Dendritic cell treated with granulocyte-macrophage colony-stimulating factor and Interleukin-4, amounts not matched to agents 40 ng/mL and 50 ng/mL, for 4 days (primary cell): ENCODE data around the gene HOXD4.

Experiments used
- H3K27ac Mint-ChIP-seq: one replicate; pipeline ENCODE4 v1.8.0; 2022; ENCODE audit warnings: mild to moderate bottlenecking, mixed read lengths
- H3K27me3 Mint-ChIP-seq: one replicate; pipeline ENCODE4 v1.8.0; 2022; ENCODE audit warnings: mild to moderate bottlenecking, mixed read lengths
- H3K36me3 Mint-ChIP-seq: one replicate; pipeline ENCODE4 v1.8.0; 2022; ENCODE audit warnings: low read depth, mixed read lengths
- H3K4me1 Mint-ChIP-seq: one replicate; pipeline ENCODE4 v1.8.0; 2022; ENCODE audit warnings: low read depth, mixed read lengths
- H3K4me3 Mint-ChIP-seq: one replicate; pipeline ENCODE4 v1.8.0; 2022; ENCODE audit warnings: mild to moderate bottlenecking, moderate library complexity, mixed read lengths
- H3K9me3 Mint-ChIP-seq: one replicate; pipeline ENCODE4 v1.8.0; 2022; ENCODE audit warnings: mixed read lengths
- intact Hi-C: fragments of 100-400 bp; cut with micrococcal nuclease; formaldehyde crosslinking; loops from one replicate; pipeline ENCODE4 v1.15.0; 2022

The HOXD4 gene

GRCh38 chr2:176128172-176128981 is 23.0 kb upstream of the HOXD4 start:
- intact Hi-C loops, result loop anchor here (5.0 kb wide), 2 partner anchors 509 to 1034 kb away; no protein-coding TSS in a partner anchor
- H3K4me1 Mint-ChIP-seq, result peaks cover 41% of the 10 kb centered on the region
- H3K4me3 Mint-ChIP-seq, result no peak overlapping the region
- H3K27me3 Mint-ChIP-seq, result peaks cover 86% of the 10 kb centered on the region
- no peaks in the 10 kb centered on the region for H3K9me3 Mint-ChIP-seq
- H3K36me3 Mint-ChIP-seq, result no peaks in the 10 kb centered on the region
- H3K27ac Mint-ChIP-seq, result no peak overlapping the region

DNA sequence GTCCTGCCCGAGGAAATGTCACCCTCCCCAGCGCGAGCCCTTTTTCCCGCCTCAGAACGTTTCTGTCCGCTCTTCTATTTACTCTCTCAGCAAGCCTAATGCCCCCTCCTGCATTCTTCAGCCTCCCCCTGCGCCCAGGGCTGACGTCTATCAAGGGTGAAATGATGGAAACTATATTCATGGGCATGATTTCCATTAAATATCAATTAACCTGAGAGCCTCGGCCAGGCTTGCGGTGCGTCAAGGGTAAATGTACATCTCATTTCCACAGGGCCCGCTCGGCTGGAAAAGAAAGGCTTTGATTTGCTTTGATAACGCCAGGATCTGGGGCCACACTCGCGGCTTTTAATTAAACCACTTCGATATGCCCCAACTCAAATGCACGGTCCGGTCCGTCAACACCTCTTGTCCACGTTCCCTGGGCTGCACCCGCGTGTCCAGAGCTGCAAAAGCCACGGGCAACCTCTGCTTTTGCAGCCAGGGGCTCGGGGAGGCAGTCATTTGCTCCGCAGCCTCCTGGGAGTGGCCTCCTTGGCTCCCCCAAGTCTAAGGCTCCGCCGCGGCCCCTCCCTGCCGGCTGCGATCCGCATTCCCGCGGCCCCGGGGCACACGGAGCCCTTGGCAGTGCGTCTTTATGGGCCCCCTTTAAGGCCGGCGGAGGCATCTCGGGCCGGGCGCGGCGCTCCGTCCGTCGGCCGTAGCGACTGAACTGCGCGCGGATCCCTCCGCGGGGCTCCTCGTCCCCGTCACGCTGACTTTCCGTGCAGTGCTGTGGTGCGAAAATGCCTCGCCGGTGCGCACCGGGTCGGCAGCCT is 22.2 kb upstream of the HOXD4 start, which contains the start of gene HOXD8:
Gene HOXD8 (plus strand): TSS at position 724 of the 815 bp plus-strand sequence. CDS start 662 bp downstream, outside the sequence.
- Mint-ChIP-seq H3K36me3 (no peaks in the 10 kb centered on the region), H3K9me3 (no peaks in the 10 kb centered on the region), H3K4me3 (peak within 1 kb of the TSS; percentile 60), H3K27me3 (peaks cover 86% of the 10 kb centered on the region), H3K27ac (no peak within 1 kb of the TSS), H3K4me1 (peaks cover 34% of the 10 kb centered on the region)
- intact Hi-C loops, result loop anchor here (5.0 kb wide), 2 partner anchors 508 to 1033 kb away; no protein-coding TSS in a partner anchor

DNA sequence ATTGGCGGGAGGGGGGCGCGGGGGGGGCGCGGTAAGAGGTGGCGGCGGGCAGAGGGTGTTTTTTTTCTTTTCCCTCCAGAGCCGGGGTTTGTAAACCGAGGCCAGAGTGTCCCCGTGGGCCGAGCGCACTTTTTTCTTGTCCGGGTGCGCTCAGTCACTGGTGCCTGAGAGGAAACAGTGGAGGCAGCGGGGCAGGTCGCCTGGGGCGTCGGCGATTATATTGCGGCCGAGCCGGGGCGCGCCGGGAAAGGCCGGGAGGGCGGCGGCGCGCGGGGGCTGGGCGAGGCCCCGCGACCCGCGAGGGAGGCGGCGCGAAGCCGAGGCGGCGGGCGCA is 21.6 kb upstream of the HOXD4 start:
- Mint-ChIP-seq H3K36me3 (no peaks in the 10 kb centered on the region), H3K27me3 (peaks cover 86% of the 10 kb centered on the region), H3K9me3 (no peaks in the 10 kb centered on the region), H3K4me1 (peaks cover 28% of the 10 kb centered on the region), H3K27ac (no peak overlapping the region), H3K4me3 (peak overlapping the region; percentile 60)
- intact Hi-C loops, result loop anchor here (5.0 to 10.0 kb wide), 3 partner anchors 508 to 1033 kb away; no protein-coding TSS in a partner anchor

GRCh38 chr2:176130147-176130956 is 21.0 kb upstream of the HOXD4 start:
- H3K27me3 Mint-ChIP-seq, result peaks cover 86% of the 10 kb centered on the region
- H3K27ac Mint-ChIP-seq, result no peak overlapping the region
- intact Hi-C loops, result loop anchor here (10.0 kb wide), 1 partner anchor 684 kb away; no protein-coding TSS in a partner anchor
- peaks cover 25% of the 10 kb centered on the region for H3K4me1 Mint-ChIP-seq
- H3K36me3 Mint-ChIP-seq, result no peaks in the 10 kb centered on the region
- H3K9me3 Mint-ChIP-seq, result no peaks in the 10 kb centered on the region
- peak overlapping the region; percentile 55 for H3K4me3 Mint-ChIP-seq

GRCh38 chr2:176130957-176131847 is 20.1 kb upstream of the HOXD4 start:
- Mint-ChIP-seq H3K4me3 (peak overlapping the region; percentile 55), H3K4me1 (peaks cover 34% of the 10 kb centered on the region), H3K36me3 (no peaks in the 10 kb centered on the region), H3K27me3 (peaks cover 86% of the 10 kb centered on the region), H3K27ac (no peak overlapping the region), H3K9me3 (no peaks in the 10 kb centered on the region)
- intact Hi-C loops, result loop anchor here (10.0 kb wide), 1 partner anchor 684 kb away; no protein-coding TSS in a partner anchor

DNA sequence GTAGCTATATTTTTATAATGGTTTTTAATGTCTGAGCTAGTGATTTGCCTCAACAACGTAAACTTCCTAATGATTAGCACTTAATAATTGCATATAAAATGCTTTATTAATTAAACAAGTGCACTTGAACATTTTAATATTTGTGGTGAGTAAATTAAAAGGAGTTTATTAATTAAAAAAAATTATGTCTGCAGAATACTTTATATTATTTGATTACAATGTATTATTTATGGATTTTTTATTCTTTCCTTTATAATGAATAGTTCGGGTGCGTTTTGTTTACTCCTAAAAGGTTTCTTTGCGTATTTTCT is 19.5 kb upstream of the HOXD4 start:
- Mint-ChIP-seq H3K36me3 (no peaks in the 10 kb centered on the region), H3K27me3 (peaks cover 86% of the 10 kb centered on the region), H3K9me3 (no peaks in the 10 kb centered on the region), H3K4me1 (peaks cover 35% of the 10 kb centered on the region), H3K27ac (no peak overlapping the region), H3K4me3 (no peak overlapping the region)
- intact Hi-C loops, result loop anchor here (10.0 kb wide), 1 partner anchor 683 kb away; no protein-coding TSS in a partner anchor

GRCh38 chr2:176132205-176133171 is 18.9 kb upstream of the HOXD4 start:
- Mint-ChIP-seq H3K4me3 (peak overlapping the region; percentile 54), H3K4me1 (peaks cover 35% of the 10 kb centered on the region), H3K36me3 (no peaks in the 10 kb centered on the region), H3K27ac (no peak overlapping the region), H3K9me3 (no peaks in the 10 kb centered on the region), H3K27me3 (peaks cover 89% of the 10 kb centered on the region)
- intact Hi-C loops, result loop anchor here (10.0 kb wide), 1 partner anchor 682 kb away; no protein-coding TSS in a partner anchor

GRCh38 chr2:176133389-176133788 is 18.0 kb upstream of the HOXD4 start:
- Mint-ChIP-seq H3K27ac (no peak overlapping the region), H3K9me3 (no peaks in the 10 kb centered on the region), H3K27me3 (peaks cover 89% of the 10 kb centered on the region), H3K36me3 (no peaks in the 10 kb centered on the region), H3K4me1 (peaks cover 29% of the 10 kb centered on the region), H3K4me3 (no peak overlapping the region)
- intact Hi-C loops, result loop anchor here (10.0 kb wide), 1 partner anchor 681 kb away; no protein-coding TSS in a partner anchor

DNA sequence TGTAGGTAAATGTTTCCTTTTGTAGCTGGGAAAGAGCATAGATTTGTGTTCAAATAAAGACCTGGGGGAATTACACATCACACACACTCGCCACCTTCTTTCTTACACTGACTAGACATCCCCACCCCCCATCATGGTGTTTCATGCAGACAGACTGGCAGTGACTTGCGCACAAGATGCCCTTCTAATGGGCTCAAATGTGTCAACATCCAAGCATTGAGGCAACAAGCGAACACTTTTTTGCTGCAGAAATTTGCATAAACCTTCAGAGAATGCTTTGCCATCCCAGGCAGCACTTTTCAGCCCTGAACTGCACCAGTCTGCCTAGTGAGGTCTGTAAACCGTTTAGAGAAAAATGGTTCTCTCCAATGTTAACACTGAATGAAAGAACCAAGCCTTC is 17.3 kb upstream of the HOXD4 start:
- no peak overlapping the region for H3K4me3 Mint-ChIP-seq
- H3K27ac Mint-ChIP-seq, result no peak overlapping the region
- no peaks in the 10 kb centered on the region for H3K9me3 Mint-ChIP-seq
- intact Hi-C loops, result loop anchor here (10.0 kb wide), 1 partner anchor 681 kb away; no protein-coding TSS in a partner anchor
- H3K27me3 Mint-ChIP-seq, result peaks cover 89% of the 10 kb centered on the region
- H3K36me3 Mint-ChIP-seq, result no peaks in the 10 kb centered on the region
- peaks cover 30% of the 10 kb centered on the region for H3K4me1 Mint-ChIP-seq

DNA sequence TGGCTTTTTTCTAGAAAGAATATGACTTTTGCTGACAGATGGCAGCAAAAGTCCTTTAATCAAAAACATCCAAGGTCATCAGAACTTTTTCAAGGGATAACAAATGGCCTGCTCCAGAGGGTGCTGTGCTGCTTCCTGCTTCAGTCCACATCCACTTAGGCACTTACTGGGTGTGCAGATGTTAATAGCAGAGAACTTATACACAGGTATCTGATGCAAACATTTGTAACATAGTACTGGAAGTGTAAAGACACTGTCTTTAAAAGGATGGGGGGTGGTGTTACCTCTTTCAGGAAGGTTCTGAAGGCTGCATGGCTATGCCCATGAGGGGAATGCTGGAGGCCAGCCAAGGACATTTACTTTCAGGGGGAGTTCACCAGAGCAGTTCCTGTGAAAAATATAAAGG is 16.3 kb upstream of the HOXD4 start:
- intact Hi-C loops, result loop anchor here (10.0 kb wide), 1 partner anchor 680 kb away; no protein-coding TSS in a partner anchor
- Mint-ChIP-seq H3K36me3 (no peaks in the 10 kb centered on the region), H3K27ac (no peak overlapping the region), H3K9me3 (no peaks in the 10 kb centered on the region), H3K4me1 (peaks cover 30% of the 10 kb centered on the region), H3K4me3 (no peak overlapping the region), H3K27me3 (peaks cover 90% of the 10 kb centered on the region)

GRCh38 chr2:176136374-176137251 is 14.7 kb upstream of the HOXD4 start:
- Mint-ChIP-seq H3K27ac (no peak overlapping the region), H3K36me3 (no peaks in the 10 kb centered on the region), H3K4me3 (peak overlapping the region; percentile 45), H3K9me3 (no peaks in the 10 kb centered on the region), H3K4me1 (peaks cover 21% of the 10 kb centered on the region), H3K27me3 (peaks cover 94% of the 10 kb centered on the region)
- intact Hi-C loops, result loop anchor here (10.0 kb wide), 1 partner anchor 678 kb away; no protein-coding TSS in a partner anchor
